DND-41 (cell line): Measurements from ENCODE around the gene PTPRZ1.

Experiments
- ATAC-seq: fragments of 200-7000 bp; cut with Tn5 transposase; 3 replicates; pipeline ENCODE4 v1.9.1; 2021; ENCODE audit warnings: low read depth; ENCODE audit not compliant: insufficient read depth
- DNase-seq: peaks from one replicate; pipeline ENCODE4 v3.0.0-alpha.2; 2020
- H2AFZ ChIP-seq: 2 replicates; pipeline ENCODE4 v1.6.0; 2012; ENCODE audit warnings: low read depth, low read length
- H3K27ac ChIP-seq: 2 replicates; pipeline ENCODE4 v1.5.1; 2012; ENCODE audit warnings: low read length, inconsistent platforms
- H3K27me3 ChIP-seq: fragments of 200-600 bp; sonication (generic); 2 replicates; pipeline ENCODE4 v1.6.0; 2012; ENCODE audit warnings: low read length, mild to moderate bottlenecking, inconsistent platforms; ENCODE audit not compliant: insufficient read depth, poor library complexity
- H3K36me3 ChIP-seq: 2 replicates; pipeline ENCODE4 v1.5.1; 2012; ENCODE audit warnings: low read length, inconsistent platforms; ENCODE audit not compliant: insufficient read depth
- H3K4me1 ChIP-seq: 2 replicates; pipeline ENCODE4 v1.5.1; 2012; ENCODE audit warnings: mild to moderate bottlenecking, low read length; ENCODE audit not compliant: insufficient read depth
- H3K4me2 ChIP-seq: 2 replicates; pipeline ENCODE4 v1.6.0; 2012; ENCODE audit warnings: mild to moderate bottlenecking, moderate library complexity, low read length, inconsistent platforms; ENCODE audit not compliant: insufficient read depth
- H3K4me3 ChIP-seq, 2 experiments: fragments of 200-600 bp in 1 of 2; shearing (Covaris generic) in 1 of 2; 2 replicates each; pipeline ENCODE4 v1.5.1; 2012 to 2016; ENCODE audit warnings: inconsistent platforms in 2 of 2, low read length in 2 of 2, mild to moderate bottlenecking in 2 of 2, low read depth in 1 of 2, moderate library complexity in 1 of 2
- H3K79me2 ChIP-seq: 2 replicates; pipeline ENCODE4 v1.6.0; 2012; ENCODE audit warnings: low read length, inconsistent platforms; ENCODE audit not compliant: insufficient read depth
- H3K9ac ChIP-seq: 2 replicates; pipeline ENCODE4 v1.6.0; 2012; ENCODE audit warnings: low read depth, mild to moderate bottlenecking, inconsistent platforms, low read length, moderate library complexity
- H3K9me3 ChIP-seq: 2 replicates; pipeline ENCODE4 v1.5.1; 2012; ENCODE audit warnings: low read length, moderate library complexity, mild to moderate bottlenecking, inconsistent platforms; ENCODE audit not compliant: insufficient read depth, severe bottlenecking
- H4K20me1 ChIP-seq: 2 replicates; pipeline ENCODE4 v1.6.0; 2012; ENCODE audit warnings: low read length; ENCODE audit not compliant: insufficient read depth
- CTCF ChIP-seq: IDR thresholded peaks from 2 replicates; pipeline ENCODE4 v1.5.1; 2012; ENCODE audit warnings: borderline replicate concordance, low read length, moderate library complexity, mild to moderate bottlenecking; ENCODE audit not compliant: poor library complexity, severe bottlenecking; ENCODE audit errors: extremely low read depth
- EZH2 ChIP-seq: IDR thresholded peaks from 3 replicates; pipeline ENCODE4 v1.6.1; 2012; ENCODE audit warnings: borderline replicate concordance, low read depth, mild to moderate bottlenecking, moderate library complexity, low read length, inconsistent platforms; ENCODE audit not compliant: severe bottlenecking

The PTPRZ1 gene

DNA sequence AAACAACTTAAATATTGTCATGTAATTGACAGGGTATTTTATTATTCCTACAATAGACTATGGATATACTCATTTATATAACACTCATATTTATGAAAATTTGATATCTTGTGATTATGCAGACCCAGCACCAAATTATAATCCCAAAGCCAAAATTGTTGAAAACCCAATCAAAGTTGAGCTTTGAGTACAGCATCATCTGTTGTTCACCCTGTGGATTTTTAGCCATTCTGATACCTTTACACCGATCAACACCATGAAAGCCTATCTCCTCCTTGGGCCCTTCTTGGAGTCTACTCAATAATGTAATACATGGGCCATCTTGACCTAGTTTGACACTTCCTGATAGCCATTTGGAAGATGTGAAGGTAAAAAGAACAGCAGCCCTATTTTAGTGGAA is 221.6 kb downstream of the PTPRZ1 start:
- no peaks in the 10 kb centered on the region for H4K20me1 ChIP-seq
- H3K4me1 ChIP-seq, result no peaks in the 10 kb centered on the region
- H3K9me3 ChIP-seq, result no peaks in the 10 kb centered on the region
- no peak for TF ChIP-seq CTCF
- TF ChIP-seq EZH2, result no peak
- no peak overlapping the region for H3K4me3 ChIP-seq
- no peaks in the 10 kb centered on the region for H3K79me2 ChIP-seq
- no peak overlapping the region for H3K27ac ChIP-seq
- H3K4me2 ChIP-seq, result no peak overlapping the region
- no peaks in the 10 kb centered on the region for H3K27me3 ChIP-seq
- DNase-seq (no peak), ATAC-seq (no peak)
- H2AFZ ChIP-seq, result no peak overlapping the region
- no peaks in the 10 kb centered on the region for H3K36me3 ChIP-seq
- H3K9ac ChIP-seq, result no peak overlapping the region

GRCh38 chr7:122095642-122096041 is 222.7 kb downstream of the PTPRZ1 start:
- no peak for ATAC-seq

GRCh38 chr7:122100021-122100420 is 227.1 kb downstream of the PTPRZ1 start:
- no peaks in the 10 kb centered on the region for H3K79me2 ChIP-seq
- ATAC-seq (no peak), DNase-seq (no peak)
- no peak overlapping the region for H3K4me2 ChIP-seq
- H3K9ac ChIP-seq, result no peak overlapping the region
- no peak overlapping the region for H3K27ac ChIP-seq
- TF ChIP-seq EZH2 (no peak), CTCF (no peak)
- H3K4me1 ChIP-seq, result no peaks in the 10 kb centered on the region
- no peaks in the 10 kb centered on the region for H4K20me1 ChIP-seq
- no peaks in the 10 kb centered on the region for H3K36me3 ChIP-seq
- H3K27me3 ChIP-seq, result no peaks in the 10 kb centered on the region
- no peaks in the 10 kb centered on the region for H3K9me3 ChIP-seq
- H2AFZ ChIP-seq, result no peak overlapping the region
- no peak overlapping the region for H3K4me3 ChIP-seq

More at GRCh38 chr7:122095642-122096041, 222.7 kb downstream of the PTPRZ1 start:
- no peaks in the 10 kb centered on the region for H3K27me3 ChIP-seq
- TF ChIP-seq EZH2, result no peak
- H3K4me2 ChIP-seq, result no peak overlapping the region
- H3K27ac ChIP-seq, result no peak overlapping the region
- no peak overlapping the region for H3K9ac ChIP-seq
- H3K4me1 ChIP-seq, result no peaks in the 10 kb centered on the region
- H3K9me3 ChIP-seq, result no peaks in the 10 kb centered on the region
- no peaks in the 10 kb centered on the region for H3K36me3 ChIP-seq
- H3K79me2 ChIP-seq, result no peaks in the 10 kb centered on the region
- H3K4me3 ChIP-seq, result no peak overlapping the region
- H4K20me1 ChIP-seq, result no peaks in the 10 kb centered on the region
- DNase-seq, result no peak
- no peak overlapping the region for H2AFZ ChIP-seq

DNA sequence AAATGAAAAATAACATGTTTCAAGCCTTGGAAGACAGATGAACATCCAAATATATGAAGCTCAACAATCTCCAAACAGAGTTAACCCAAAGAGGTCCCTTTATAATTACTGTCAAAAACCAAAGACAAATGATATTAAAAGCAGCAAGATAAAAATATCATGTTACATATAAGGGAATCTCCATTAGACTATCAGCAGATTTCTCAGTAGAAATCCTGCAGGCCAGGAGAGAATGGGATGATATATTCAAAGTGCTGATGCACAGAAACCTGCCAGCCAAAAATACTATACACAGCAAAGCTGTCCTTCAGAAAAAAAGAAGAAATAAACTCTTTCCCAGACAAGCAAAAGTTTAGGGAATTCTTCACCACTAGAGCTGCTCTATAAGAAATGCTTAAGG is 230.1 kb downstream of the PTPRZ1 start:
- DNase-seq (no peak), ATAC-seq (no peak)
- no peak overlapping the region for H2AFZ ChIP-seq
- no peak overlapping the region for H3K27ac ChIP-seq
- H3K36me3 ChIP-seq, result no peaks in the 10 kb centered on the region
- H3K4me3 ChIP-seq, result no peak overlapping the region
- no peaks in the 10 kb centered on the region for H3K9me3 ChIP-seq
- H3K79me2 ChIP-seq, result no peaks in the 10 kb centered on the region
- TF ChIP-seq EZH2 (no peak), CTCF (no peak)
- H3K4me2 ChIP-seq, result no peak overlapping the region
- no peaks in the 10 kb centered on the region for H4K20me1 ChIP-seq
- H3K4me1 ChIP-seq, result no peaks in the 10 kb centered on the region
- H3K9ac ChIP-seq, result no peak overlapping the region
- H3K27me3 ChIP-seq, result no peaks in the 10 kb centered on the region
